Central memory CD4-positive, alpha-beta T cell (primary cell): ENCODE data around the gene ACD.

ENCODE experiments used
- DNase-seq: peaks from one replicate; pipeline ENCODE4 v3.0.0; 2022

ACD gene

GRCh38 chr16:67645397-67646121 is 14.5 kb downstream of the ACD start:
- DNase-seq, result no peak

DNA sequence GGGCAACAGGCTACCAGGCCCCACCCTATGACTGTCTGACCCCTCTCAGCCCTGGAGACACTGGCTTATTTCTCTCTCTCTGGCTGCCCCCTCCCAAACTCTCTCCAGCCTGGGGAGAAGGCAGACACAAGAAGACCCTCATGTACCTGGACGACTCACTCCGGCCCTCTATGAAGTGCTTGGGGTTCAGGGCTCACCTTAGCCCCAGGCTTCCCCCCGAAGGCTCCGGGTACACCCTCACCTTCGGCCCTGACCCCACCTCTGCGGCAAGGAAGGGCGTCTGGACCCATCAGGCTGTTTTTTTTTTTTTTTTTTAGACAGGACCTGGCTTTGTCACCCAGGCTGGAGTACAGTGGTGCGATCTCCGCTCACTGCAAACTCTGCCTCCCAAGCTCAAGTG is 16.0 kb downstream of the ACD start:
- no peak for DNase-seq

DNA sequence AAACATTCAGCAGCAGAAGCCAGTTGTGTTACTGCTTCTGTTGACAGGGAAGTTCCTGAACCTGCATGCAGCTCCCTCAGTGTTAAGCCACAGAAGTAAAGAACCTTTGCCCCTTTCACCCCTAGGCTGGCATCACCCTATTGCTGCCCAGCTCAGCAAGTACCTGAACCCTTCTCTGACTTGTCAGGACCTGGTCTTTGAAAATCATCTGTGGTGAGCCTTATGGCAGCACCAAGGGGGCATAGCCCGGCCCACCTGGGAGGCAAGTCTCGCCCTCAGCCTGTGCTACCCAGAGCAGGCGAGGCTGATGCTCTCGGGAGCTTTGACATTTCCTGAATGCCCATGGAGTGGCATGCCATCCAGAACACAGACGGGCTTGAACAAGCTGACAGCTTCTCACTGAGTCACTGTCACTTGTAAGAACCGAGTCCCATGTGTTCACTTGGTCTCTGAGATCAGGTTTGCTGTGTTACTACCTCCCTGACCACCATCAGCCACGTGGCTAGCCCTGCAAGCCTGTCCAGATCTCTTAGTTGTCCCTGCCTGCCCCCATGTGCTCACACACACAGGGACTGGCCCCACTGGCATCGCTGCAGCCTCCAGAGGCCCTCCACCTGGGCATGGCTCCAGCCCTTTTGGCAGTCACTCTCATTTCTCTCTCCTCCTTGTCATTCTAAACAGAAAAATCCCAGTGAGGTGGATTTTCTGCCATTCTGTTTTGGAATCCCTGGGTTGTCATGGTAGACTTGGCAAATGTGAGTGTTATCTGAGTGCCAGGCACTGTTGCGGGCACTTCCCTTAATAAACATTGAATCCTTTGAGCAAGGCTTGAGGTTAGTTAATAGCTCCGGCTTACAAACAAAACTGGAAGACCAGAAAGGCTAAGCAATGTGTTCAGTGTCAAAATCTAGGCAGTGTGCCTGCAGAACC is 18.0 kb downstream of the ACD start:
- DNase-seq, result no peak

GRCh38 chr16:67637625-67638024 is 22.4 kb downstream of the ACD start:
- DNase-seq, result no peak

- DNase-seq, result no peak
These were observed 23.3 kb downstream of the ACD start for GRCh38 chr16:67636713-67637112.

- DNase-seq, result no peak
These were observed 27.5 kb downstream of the ACD start for GRCh38 chr16:67632415-67633172.

DNA sequence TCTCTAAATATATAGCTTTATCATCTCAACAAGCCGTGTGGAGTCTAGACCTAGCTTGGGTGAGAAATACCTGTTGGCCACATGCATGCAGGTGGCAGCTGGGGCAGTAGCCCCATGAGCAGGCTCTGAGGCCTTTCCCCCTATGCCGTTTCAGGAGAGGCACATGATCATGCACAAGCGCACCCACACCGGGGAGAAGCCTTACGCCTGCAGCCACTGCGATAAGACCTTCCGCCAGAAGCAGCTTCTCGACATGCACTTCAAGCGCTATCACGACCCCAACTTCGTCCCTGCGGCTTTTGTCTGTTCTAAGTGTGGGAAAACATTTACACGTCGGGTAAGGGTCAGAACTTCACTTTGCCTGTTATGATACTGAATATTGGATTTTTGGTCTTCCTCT is 31.8 kb downstream of the ACD start:
- no peak for DNase-seq

- DNase-seq, result no peak
These were observed 46.3 kb downstream of the ACD start for GRCh38 chr16:67613808-67614207.

- no peak for DNase-seq
These were observed 51.7 kb downstream of the ACD start for GRCh38 chr16:67608364-67608763.
